ENCODE data around the gene GABARAPL1.

GRCh38 chr12:10196210-10196609, 16.5 kb upstream of the GABARAPL1 start:
- TF ChIP-seq CTCF (IDR thresholded peaks at IDR 0.05; ENCODE audit: low read length) (no peak), EZH2 (IDR thresholded peaks at IDR 0.05; ENCODE audit: borderline replicate concordance, low read length) (no peak)

All from OCI-LY1 (cell line).